Bronchus fibroblast of lung (primary cell): ENCODE measurements around the gene TSTD1. TPM values are rescaled to one million over a fixed set of nuclear protein-coding genes. Genes with fewer than 3 reads are reported as not detected.

ENCODE experiments used
- total RNA-seq: library from RNA; depleted of rRNA; stranded (reverse); fragments of >200 nt; gene quantifications from 2 replicates; pipeline ENCODE4 v1.2.3, GENCODE V29; 2015

Gene TSTD1
- 4.2 and 4.6 TPM in 2 replicates for total RNA-seq

DNA sequence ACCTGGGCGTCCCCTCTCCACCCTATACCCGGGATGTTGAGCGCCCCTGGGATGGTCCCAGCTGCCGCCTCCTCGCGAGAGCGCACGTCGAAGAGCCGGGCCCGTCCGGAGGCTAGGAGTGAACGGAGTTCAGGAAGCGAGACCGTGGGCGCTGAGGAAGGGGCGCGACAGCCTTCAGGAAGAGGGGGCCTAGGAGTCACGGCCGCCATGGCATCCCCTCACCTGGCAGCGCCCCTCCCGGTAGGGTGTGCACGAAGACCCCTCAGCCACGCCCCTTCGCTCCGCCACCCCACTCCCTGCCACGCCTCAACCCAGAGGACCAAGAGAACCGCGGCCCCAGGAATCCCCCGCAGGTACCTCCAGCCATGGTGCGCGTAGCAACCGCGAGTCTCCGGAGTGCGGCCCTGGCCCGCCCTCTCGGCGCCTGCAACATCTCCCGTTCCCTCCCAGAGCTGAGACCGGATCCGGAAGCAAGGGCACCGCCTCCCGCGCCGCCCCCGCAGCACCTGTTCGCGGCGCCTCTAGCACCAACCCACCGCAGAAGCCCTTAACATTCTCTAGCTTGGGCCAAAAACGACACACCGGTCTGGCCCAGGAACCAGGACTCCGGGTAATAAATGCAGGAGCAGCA lies at the start of gene TSTD1:
TSTD1 (minus strand) TSS at position 442 of the 631 bp plus-strand sequence; CDS start at position 367, 75 bp downstream.

DNA sequence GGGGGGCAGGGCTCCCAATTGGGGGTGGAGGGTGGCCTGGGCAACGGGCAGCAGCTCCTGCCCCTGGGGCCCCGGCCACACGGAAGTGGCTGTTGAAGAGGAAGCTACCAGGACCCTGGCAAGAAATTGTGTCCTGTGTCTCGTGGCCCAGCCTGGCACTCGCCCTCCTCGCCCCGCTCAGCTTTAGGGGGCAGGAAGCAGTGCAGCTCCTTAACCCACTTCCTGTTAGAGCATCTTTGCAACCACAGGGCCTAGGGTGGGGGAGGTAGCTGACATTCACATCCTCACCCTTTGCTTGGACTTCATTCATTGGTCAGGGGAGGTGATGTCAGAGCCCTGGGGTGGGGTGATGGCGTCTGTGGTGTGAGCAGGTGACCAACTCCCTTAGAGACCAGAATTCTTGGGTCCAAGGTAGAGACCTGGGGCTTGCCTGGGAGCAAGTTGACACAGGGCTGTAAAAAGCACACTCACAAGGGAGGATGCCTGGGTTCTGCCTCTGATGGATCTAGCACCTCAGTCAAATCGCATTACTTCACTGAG lies 31.0 kb upstream of the TSTD1 start, which contains the start of gene ARHGAP30:
ARHGAP30 (minus strand) TSS at position 161 of the 540 bp plus-strand sequence. CDS start 267 bp downstream, outside the sequence.

DNA sequence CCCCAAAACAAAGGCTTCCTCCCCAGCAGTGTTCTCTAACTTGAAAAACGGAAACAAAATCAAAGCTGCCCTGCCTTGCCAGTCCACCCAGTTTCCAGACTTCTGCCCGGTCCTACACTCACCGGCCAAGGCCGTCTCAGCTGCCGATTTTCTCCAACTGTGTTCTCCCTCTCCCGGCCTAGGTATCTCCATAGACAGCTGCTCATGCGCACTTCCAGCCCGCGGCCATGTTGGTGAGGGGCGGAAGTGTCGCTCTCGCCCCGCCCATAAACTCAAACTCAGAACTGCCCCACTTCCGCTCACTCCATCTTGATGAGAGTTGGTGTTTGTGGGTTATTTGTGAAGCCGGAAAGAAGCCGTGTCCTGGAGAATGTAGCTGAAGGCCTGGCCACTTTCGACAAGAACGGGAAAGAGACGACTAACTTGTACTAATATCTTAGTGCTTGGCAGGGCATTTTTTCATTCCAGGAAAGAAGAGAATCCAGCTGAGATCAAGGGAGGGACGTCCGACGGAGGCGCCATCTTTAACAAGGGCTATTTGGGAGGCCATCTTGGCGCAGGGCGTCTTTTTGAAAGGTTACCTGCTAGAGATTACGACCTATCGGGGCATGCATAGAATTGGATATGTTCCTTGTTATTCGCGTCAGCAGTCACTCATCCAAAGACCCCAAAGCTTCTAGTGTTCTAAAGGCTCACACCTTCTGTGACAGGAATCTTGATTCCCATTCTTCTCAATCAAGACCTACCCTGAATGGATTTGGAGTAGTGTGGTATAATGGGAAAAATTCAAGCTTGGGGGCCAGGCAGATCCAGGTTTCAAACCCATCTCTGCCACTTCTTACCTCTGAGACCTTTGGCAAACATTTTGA lies 7.2 kb upstream of the TSTD1 start, which contains the start of gene USF1:
USF1 (minus strand) TSS at position 242 of the 869 bp plus-strand sequence. CDS start 2,702 bp downstream, outside the sequence.

GRCh38 chr1:161020509-161021164 lies 18.1 kb downstream of the TSTD1 start, which contains the start of gene F11R:
F11R (minus strand) TSS chr1:161021152; CDS start chr1:161021073, 79 bp downstream.

Other genes starting within 250 kb of the TSTD1 start
- gene LY9, start 242.8 kb downstream of the TSTD1 start, total RNA-seq = not detected in 2 replicates
- not detected in 2 replicates for gene CD244, start 176.1 kb downstream of the TSTD1 start, total RNA-seq
- gene ITLN1, start 153.8 kb downstream of the TSTD1 start, total RNA-seq = not detected in 2 replicates
- not detected in 2 replicates for gene ITLN2, start 84.2 kb downstream of the TSTD1 start, total RNA-seq
- 0.74 and 1.2 TPM in 2 replicates for gene F11R, start 17.8 kb downstream of the TSTD1 start, total RNA-seq
- 38.2 and 38.5 TPM in 2 replicates for gene USF1, start 7.0 kb upstream of the TSTD1 start, total RNA-seq
- not detected in 2 replicates for gene ARHGAP30, start 30.9 kb upstream of the TSTD1 start, total RNA-seq
- 0.17 TPM in 1 of 2 replicates, not detected in the other for gene NECTIN4, start 50.6 kb upstream of the TSTD1 start, total RNA-seq
- 1.8 and 2.9 TPM in 2 replicates for gene KLHDC9, start 59.4 kb upstream of the TSTD1 start, total RNA-seq
- 69.8 and 92.9 TPM in 2 replicates for gene PFDN2, start 79.1 kb upstream of the TSTD1 start, total RNA-seq
- gene NIT1, start 79.1 kb upstream of the TSTD1 start, total RNA-seq = 30.8 and 38.8 TPM in 2 replicates
- 25.2 and 32.0 TPM in 2 replicates for gene DEDD, start 93.7 kb upstream of the TSTD1 start, total RNA-seq
- gene UFC1, start 115.0 kb upstream of the TSTD1 start, total RNA-seq = 62.0 and 74.8 TPM in 2 replicates
- 12.3 and 12.4 TPM in 2 replicates for gene USP21, start 120.5 kb upstream of the TSTD1 start, total RNA-seq
- 12.8 and 21.9 TPM in 2 replicates for gene PPOX, start 127.5 kb upstream of the TSTD1 start, total RNA-seq
- 33.1 and 37.0 TPM in 2 replicates for gene B4GALT3, start 138.5 kb upstream of the TSTD1 start, total RNA-seq
- gene ADAMTS4, start 160.1 kb upstream of the TSTD1 start, total RNA-seq = 3.6 and 3.7 TPM in 2 replicates
- gene NDUFS2, start 163.4 kb upstream of the TSTD1 start, total RNA-seq = 118 and 136 TPM in 2 replicates
- not detected in 2 replicates for gene FCER1G, start 176.3 kb upstream of the TSTD1 start, total RNA-seq
- gene APOA2, start 184.7 kb upstream of the TSTD1 start, total RNA-seq = not detected in 2 replicates
- gene TOMM40L, start 187.1 kb upstream of the TSTD1 start, total RNA-seq = 8.4 and 9.8 TPM in 2 replicates
- not detected in 2 replicates for gene NR1I3, start 199.2 kb upstream of the TSTD1 start, total RNA-seq
- gene PCP4L1, start 219.8 kb upstream of the TSTD1 start, total RNA-seq = not detected in 2 replicates